WERI-Rb-1 (cell line): Measurements from ENCODE around the gene SLC6A17.
A peak's percentile ranks its signal among the peaks of the same experiment; 100 is the strongest.

Source experiments
- DNase-seq: peaks from one replicate; pipeline ENCODE4 v3.0.0-alpha.2; 2020
- H3K27ac ChIP-seq: fragments of 250-450 bp; sonication (Bioruptor Pico); 2 replicates; pipeline ENCODE4 v1.5.1; 2020; ENCODE audit warnings: mild to moderate bottlenecking, moderate library complexity
- H3K27me3 ChIP-seq: fragments of 250-450 bp; sonication (Bioruptor Pico); 2 replicates; pipeline ENCODE4 v1.5.1; 2021; ENCODE audit warnings: mild to moderate bottlenecking, low read depth, moderate library complexity; ENCODE audit not compliant: insufficient read depth, severe bottlenecking
- H3K36me3 ChIP-seq: fragments of 250-450 bp; sonication (Bioruptor Pico); 2 replicates; pipeline ENCODE4 v1.5.1; 2020; ENCODE audit warnings: mild to moderate bottlenecking, moderate library complexity
- H3K4me3 ChIP-seq: 2 replicates; pipeline ENCODE4 v1.5.1; 2011; ENCODE audit warnings: low read depth, mild to moderate bottlenecking, control low read depth, low read length
- H3K9me3 ChIP-seq: fragments of 250-450 bp; sonication (Bioruptor Pico); 2 replicates; pipeline ENCODE4 v1.5.1; 2021; ENCODE audit warnings: mild to moderate bottlenecking, moderate library complexity; ENCODE audit not compliant: severe bottlenecking
- TF ChIP-seq, protein P1 (sequence below): IDR thresholded peaks from 2 replicates; pipeline ENCODE4 v1.5.1; 2011; ENCODE audit warnings: low read depth, mild to moderate bottlenecking, control low read depth, inconsistent platforms, low read length

SLC6A17 gene

DNA sequence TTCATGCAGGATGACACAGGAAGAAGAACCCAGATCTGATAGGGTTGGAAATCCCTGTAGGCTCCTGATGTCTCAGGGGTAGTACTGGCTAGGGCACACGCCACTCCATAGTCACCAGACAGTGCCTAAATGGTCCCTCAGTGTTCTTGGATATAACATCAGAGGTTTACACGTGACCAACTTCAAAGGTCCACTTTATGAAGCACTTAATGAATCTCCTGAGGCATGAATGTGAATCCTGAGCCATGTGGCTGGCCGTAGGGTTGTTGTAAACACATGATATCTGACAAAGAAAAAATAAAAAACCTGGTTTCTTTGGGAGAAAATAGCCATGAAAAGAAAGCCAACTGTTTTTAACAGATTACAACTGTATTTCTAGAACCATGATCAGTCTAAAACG lies 27.5 kb downstream of the SLC6A17 start:
- Histone ChIP-seq H3K9me3 (peaks cover 2% of the 10 kb centered on the region), H3K4me3 (no peak overlapping the region), H3K36me3 (no peaks in the 10 kb centered on the region), H3K27me3 (no peaks in the 10 kb centered on the region), H3K27ac (no peak overlapping the region)
- no peak for DNase-seq
- TF ChIP-seq, protein P1, sequence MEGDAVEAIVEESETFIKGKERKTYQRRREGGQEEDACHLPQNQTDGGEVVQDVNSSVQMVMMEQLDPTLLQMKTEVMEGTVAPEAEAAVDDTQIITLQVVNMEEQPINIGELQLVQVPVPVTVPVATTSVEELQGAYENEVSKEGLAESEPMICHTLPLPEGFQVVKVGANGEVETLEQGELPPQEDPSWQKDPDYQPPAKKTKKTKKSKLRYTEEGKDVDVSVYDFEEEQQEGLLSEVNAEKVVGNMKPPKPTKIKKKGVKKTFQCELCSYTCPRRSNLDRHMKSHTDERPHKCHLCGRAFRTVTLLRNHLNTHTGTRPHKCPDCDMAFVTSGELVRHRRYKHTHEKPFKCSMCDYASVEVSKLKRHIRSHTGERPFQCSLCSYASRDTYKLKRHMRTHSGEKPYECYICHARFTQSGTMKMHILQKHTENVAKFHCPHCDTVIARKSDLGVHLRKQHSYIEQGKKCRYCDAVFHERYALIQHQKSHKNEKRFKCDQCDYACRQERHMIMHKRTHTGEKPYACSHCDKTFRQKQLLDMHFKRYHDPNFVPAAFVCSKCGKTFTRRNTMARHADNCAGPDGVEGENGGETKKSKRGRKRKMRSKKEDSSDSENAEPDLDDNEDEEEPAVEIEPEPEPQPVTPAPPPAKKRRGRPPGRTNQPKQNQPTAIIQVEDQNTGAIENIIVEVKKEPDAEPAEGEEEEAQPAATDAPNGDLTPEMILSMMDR, result no peak

DNA sequence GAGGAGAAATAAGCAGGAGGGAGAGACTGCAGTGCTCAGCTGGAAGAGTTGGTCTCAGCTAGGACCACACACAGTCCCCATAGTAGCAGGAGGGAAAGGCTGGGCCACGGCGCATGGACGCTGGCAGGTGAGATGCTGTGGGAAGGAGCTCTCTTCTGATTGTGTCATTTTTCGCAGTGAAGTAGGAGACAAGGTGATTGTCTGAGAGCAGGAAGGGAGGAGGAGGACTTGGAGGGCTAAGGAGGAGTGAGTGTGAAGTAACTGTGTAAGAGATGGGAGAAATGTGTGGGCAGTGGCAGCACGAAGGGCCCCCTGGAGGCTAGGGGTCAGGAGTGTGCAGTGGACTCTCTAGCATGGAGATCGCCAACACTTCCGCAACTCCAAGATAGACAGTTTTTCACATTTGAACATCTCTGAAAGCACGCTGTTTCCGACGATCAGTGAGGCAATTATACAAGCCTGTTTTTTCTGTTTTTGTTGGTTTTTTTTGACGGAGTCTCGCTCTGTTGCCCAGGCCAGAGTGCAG lies 33.4 kb downstream of the SLC6A17 start:
- H3K36me3 ChIP-seq, result no peaks in the 10 kb centered on the region
- H3K9me3 ChIP-seq, result peaks cover 2% of the 10 kb centered on the region
- no peak overlapping the region for H3K4me3 ChIP-seq
- no peak overlapping the region for H3K27ac ChIP-seq
- H3K27me3 ChIP-seq, result no peaks in the 10 kb centered on the region
- DNase-seq, result no peak
- TF ChIP-seq, protein P1, result no peak

DNA sequence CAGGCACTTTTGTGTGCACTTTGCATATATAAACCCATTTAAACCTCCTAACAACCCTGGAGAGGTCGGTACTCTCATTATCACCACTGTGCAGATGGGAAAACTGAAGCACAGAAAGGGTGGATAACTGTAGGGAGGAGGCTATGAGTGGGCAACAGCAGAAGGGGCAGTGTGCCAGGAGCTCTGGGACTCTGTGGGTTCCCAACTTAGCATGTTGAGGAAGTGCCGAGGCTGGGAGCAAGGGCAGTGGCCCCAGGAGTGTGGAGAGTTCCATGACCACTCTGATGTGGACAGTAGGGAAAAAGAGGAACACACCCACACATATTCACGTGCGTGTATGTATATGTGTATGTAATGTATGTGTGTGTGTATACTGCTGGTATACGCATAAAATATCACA lies 34.2 kb downstream of the SLC6A17 start:
- no peak for DNase-seq
- Histone ChIP-seq H3K4me3 (no peak overlapping the region), H3K36me3 (no peaks in the 10 kb centered on the region), H3K27ac (no peak overlapping the region), H3K27me3 (no peaks in the 10 kb centered on the region), H3K9me3 (peaks cover 2% of the 10 kb centered on the region)
- TF ChIP-seq, protein P1, result no peak

DNA sequence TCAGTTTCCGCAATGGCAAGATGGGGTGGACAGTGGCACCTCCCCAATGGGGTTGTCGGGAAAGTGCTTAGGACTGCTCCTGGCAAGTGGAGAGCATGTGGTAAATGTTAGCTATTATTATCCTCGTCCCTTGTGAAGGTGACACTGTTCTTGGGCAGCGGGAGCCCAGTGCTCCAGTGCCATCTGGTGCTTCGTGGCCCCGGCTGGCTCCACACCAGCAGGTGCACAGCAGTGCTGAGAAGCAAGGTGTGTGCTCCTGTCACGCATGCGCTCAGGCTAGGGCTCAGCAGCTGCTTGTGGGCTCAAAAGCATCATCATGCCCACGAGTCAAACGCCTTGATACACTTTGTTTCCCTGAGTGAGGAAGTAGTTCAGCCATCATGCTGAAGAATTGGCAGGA lies 34.9 kb downstream of the SLC6A17 start:
- Histone ChIP-seq H3K27me3 (no peaks in the 10 kb centered on the region), H3K36me3 (no peaks in the 10 kb centered on the region), H3K27ac (no peak overlapping the region), H3K9me3 (peaks cover 2% of the 10 kb centered on the region), H3K4me3 (no peak overlapping the region)
- TF ChIP-seq, protein P1, result no peak
- peak; percentile 41 for DNase-seq

DNA sequence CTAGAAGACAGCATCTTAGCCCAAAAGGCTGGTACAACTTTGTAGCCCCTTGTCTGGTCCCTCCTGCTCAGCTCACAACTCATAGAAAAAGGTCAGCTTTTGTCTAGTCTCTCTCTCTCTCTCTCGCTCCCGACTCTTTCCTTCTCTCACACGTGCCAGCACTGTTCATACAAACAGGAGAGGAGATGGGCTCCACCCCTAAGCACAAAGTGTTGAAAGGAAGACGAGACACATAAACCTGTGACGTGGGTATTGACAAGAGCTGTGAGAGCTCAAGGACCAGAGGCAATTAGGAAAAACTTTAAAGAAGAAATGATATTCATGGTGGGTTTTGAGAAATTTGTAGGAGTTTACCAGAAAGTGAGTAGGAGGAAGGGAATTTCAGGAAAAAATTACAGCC lies 36.3 kb downstream of the SLC6A17 start:
- TF ChIP-seq, protein P1, result no peak
- no peak overlapping the region for H3K4me3 ChIP-seq
- no peak overlapping the region for H3K27ac ChIP-seq
- H3K36me3 ChIP-seq, result no peaks in the 10 kb centered on the region
- no peak for DNase-seq
- no peaks in the 10 kb centered on the region for H3K9me3 ChIP-seq
- H3K27me3 ChIP-seq, result no peaks in the 10 kb centered on the region
